Sigmoid colon (tissue), 7 donors: ENCODE results near the gene KLHL2. TPM values are rescaled to one million over a fixed set of nuclear protein-coding genes. Genes with fewer than 3 reads are reported as not detected.
"Not testable (repeated sequence)": the region's sequence is repeated elsewhere in the genome, so short reads cannot be mapped to it uniquely, and the experiment has no call there.

Experiments used
- DNase-seq: peaks from one replicate; pipeline ENCODE4 v3.0.0-alpha.2; 2019
- H3K27ac ChIP-seq, 4 donors: fragments of 200-600 bp; sonication (generic); one replicate each; pipeline ENCODE4 v1.5.1; 2016 to 2019; ENCODE audit warnings: mild to moderate bottlenecking in 1 of 4
- H3K27me3 ChIP-seq, 3 donors: fragments of 200-600 bp; sonication (generic); one replicate each; pipeline ENCODE4 v1.5.1; 2019; ENCODE audit warnings: mild to moderate bottlenecking in 1 of 3
- H3K36me3 ChIP-seq, 4 donors: fragments of 200-600 bp; sonication (generic); one replicate each; pipeline ENCODE4 v1.5.1; 2016 to 2019
- H3K4me1 ChIP-seq, 4 donors: fragments of 200-600 bp; sonication (generic); one replicate each; pipeline ENCODE4 v1.5.1; 2017 to 2019
- H3K4me3 ChIP-seq, 4 donors: fragments of 200-600 bp; sonication (generic); one replicate each; pipeline ENCODE4 v1.5.1; 2017 to 2019; ENCODE audit warnings: mild to moderate bottlenecking in 2 of 4, moderate library complexity in 1 of 4
- H3K9me3 ChIP-seq, 4 donors: fragments of 200-600 bp in 3 of 4; sonication (generic) in 3 of 4; one replicate each; pipeline versions ENCODE4 v1.5.1 to v1.6.1; 2013 to 2019
- EP300 ChIP-seq, 4 donors: sonication (generic); formaldehyde crosslinking; IDR thresholded peaks; one replicate each; pipeline ENCODE4 v1.6.1; 2017; ENCODE audit warnings: antibody characterized with exemption in 4 of 4
- POLR2A ChIP-seq, 2 donors: fragments of 450-650 bp; IDR thresholded peaks; one replicate each; pipeline ENCODE4 v1.6.1; 2016; ENCODE audit warnings: antibody characterized with exemption in 2 of 2, mild to moderate bottlenecking in 2 of 2, moderate library complexity in 2 of 2
- POLR2AphosphoS5 ChIP-seq, 4 donors: sonication (generic); formaldehyde crosslinking; IDR thresholded peaks; one replicate each; pipeline ENCODE4 v1.6.1; 2017; ENCODE audit warnings: antibody characterized with exemption in 4 of 4
- WGBS, 2 donors: extraction: QIAGEN DNeasy Blood & Tissue Kit; methylation state at CpG; one replicate each; pipeline ENCODE4 v1.1.7; 2013; 5-methylcytosine and 5-hydroxymethylcytosine counted together
- intact Hi-C: fragments of 100-400 bp; cut with DNase I; formaldehyde crosslinking; loops from one replicate; pipeline ENCODE4 v1.15.1; 2023
- polyA plus RNA-seq, 3 donors: library from polyadenylated mRNA; stranded (reverse); fragments of 200-250 nt; gene quantifications; one replicate each; pipeline ENCODE4 v1.2.3, GENCODE V29; 2013
- total RNA-seq, 4 donors: library from RNA; depleted of rRNA; stranded (reverse); fragments of >200 nt; gene quantifications; one replicate each; pipeline ENCODE4 v1.1.0, GENCODE V29; 2016
- TF ChIP-seq, protein P1 (sequence below), 4 experiments: fragments of 450-650 bp in 3 of 4; fragments of 200-600 bp in 1 of 4; IDR thresholded peaks; one replicate each; pipeline ENCODE4 v1.5.1; 2016 to 2019; ENCODE audit warnings: antibody characterized with exemption in 4 of 4, mild to moderate bottlenecking in 3 of 4, moderate library complexity in 2 of 4
- donor health status: healthy with polysubstance abuse.
- donor health status: Bipolar disorder and iron deficiency.
- donor health status: healthy.

KLHL2 gene
- total and polyA plus RNA-seq, 7 donors, result 9.2 to 25.7 (median 14.4) TPM

DNA sequence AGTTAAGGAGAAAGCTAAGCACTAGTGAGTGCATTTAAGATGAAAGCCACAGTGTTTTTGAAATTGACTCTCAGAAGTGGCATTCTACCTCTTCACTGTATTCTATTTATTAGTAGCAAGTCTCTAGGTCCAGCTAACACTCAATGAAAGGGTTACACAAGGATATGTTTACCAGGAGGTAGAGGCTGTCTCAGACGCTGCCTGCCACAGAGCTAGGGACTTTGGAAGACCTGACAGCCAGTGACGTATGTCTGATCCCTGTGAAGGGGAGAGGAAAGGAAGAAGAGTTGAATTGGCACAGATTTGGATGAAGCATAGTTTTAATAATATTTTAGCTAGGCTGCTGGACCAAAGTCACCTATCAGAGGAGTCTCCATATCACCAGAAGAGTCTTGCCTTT, 36.5 kb upstream of the KLHL2 start:
- H3K27me3 ChIP-seq, result no peaks in the 10 kb centered on the region
- no peaks in the 10 kb centered on the region for H3K36me3 ChIP-seq
- TF ChIP-seq, protein P1, sequence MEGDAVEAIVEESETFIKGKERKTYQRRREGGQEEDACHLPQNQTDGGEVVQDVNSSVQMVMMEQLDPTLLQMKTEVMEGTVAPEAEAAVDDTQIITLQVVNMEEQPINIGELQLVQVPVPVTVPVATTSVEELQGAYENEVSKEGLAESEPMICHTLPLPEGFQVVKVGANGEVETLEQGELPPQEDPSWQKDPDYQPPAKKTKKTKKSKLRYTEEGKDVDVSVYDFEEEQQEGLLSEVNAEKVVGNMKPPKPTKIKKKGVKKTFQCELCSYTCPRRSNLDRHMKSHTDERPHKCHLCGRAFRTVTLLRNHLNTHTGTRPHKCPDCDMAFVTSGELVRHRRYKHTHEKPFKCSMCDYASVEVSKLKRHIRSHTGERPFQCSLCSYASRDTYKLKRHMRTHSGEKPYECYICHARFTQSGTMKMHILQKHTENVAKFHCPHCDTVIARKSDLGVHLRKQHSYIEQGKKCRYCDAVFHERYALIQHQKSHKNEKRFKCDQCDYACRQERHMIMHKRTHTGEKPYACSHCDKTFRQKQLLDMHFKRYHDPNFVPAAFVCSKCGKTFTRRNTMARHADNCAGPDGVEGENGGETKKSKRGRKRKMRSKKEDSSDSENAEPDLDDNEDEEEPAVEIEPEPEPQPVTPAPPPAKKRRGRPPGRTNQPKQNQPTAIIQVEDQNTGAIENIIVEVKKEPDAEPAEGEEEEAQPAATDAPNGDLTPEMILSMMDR (IDR thresholded peaks at IDR 0.05), result no peak
- TF ChIP-seq POLR2AphosphoS5 (IDR thresholded peaks at IDR 0.05) (no peak), EP300 (IDR thresholded peaks at IDR 0.05) (no peak), POLR2A (IDR thresholded peaks at IDR 0.05) (no peak)
- no peak for DNase-seq
- 37 to 60% methylated on average over 2 of the region's 2 CpGs for WGBS, 2 donors
- no peaks in the 10 kb centered on the region for H3K9me3 ChIP-seq
- no peak overlapping the region for H3K4me3 ChIP-seq
- H3K4me1 ChIP-seq, result no peaks in the 10 kb centered on the region
- H3K27ac ChIP-seq, result no peak overlapping the region
- intact Hi-C loops, result no loop called here

DNA sequence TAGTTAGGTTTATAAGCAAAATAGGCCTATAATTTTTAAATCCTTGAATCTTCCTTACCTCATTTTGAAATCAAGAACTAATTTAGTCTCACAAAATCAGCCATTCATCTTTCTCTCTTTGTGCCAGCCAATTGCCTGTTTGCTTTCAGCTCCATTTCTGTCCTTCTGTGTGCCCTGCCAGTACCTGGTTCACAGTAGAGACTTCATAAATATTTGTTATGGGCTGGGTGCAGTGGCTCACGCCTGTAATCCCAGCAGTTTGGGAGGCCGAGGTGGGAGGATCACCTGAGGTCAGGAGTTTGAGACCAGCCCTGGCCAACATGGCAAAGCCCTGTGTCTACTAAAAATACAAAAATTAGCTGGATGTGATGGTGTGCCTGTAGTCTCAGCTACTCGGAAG, 31.9 kb upstream of the KLHL2 start:
- WGBS, 2 donors, result 85 to 92% methylated on average over 3 of the region's 3 CpGs
- H3K4me1 ChIP-seq, intact Hi-C loops, H3K27me3 ChIP-seq, H3K4me3 ChIP-seq, H3K9me3 ChIP-seq, H3K27ac ChIP-seq, DNase-seq, H3K36me3 ChIP-seq: not testable (repeated sequence)

DNA sequence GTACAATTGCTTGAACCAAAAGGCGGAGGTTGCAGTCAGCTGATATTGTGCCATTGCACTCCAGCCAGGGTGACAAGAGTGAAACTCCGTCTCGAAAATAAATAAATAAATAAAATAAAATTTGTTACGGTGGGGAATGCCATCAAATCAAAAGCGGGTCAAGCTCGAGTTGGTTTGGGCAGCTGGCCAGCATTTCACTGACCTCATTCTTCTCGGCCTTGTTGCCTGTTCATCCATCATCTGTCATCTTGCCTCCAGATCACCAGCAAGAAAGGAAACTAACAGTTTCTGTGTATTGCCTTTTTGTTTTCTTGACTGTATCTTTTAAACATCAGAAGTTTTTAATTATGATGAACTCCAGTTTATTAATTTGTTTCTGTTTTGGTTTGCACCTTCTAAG, 31.5 kb upstream of the KLHL2 start:
- H3K4me1 ChIP-seq, result no peaks in the 10 kb centered on the region
- no peaks in the 10 kb centered on the region for H3K27me3 ChIP-seq
- no peak for DNase-seq
- no peaks in the 10 kb centered on the region for H3K36me3 ChIP-seq
- H3K9me3 ChIP-seq, result no peaks in the 10 kb centered on the region
- WGBS, 2 donors, result 79 to 85% methylated on average over 7 of the region's 7 CpGs
- TF ChIP-seq POLR2AphosphoS5 (IDR thresholded peaks at IDR 0.05) (no peak), POLR2A (IDR thresholded peaks at IDR 0.05) (no peak), EP300 (IDR thresholded peaks at IDR 0.05) (no peak)
- TF ChIP-seq, protein P1 (IDR thresholded peaks at IDR 0.05), result no peak
- intact Hi-C loops, result no loop called here
- no peak overlapping the region for H3K4me3 ChIP-seq
- H3K27ac ChIP-seq, result no peak overlapping the region

GRCh38 chr4:165177725-165178666, 29.4 kb upstream of the KLHL2 start:
- H3K9me3 ChIP-seq, result no peaks in the 10 kb centered on the region
- TF ChIP-seq EP300 (IDR thresholded peaks at IDR 0.05) (no peak), POLR2A (IDR thresholded peaks at IDR 0.05) (no peak)
- H3K36me3 ChIP-seq, result no peaks in the 10 kb centered on the region
- intact Hi-C loops, result no loop called here
- DNase-seq, result no peak
- WGBS, 2 donors, result 39 to 62% methylated on average over 3 of the region's 3 CpGs
- H3K4me1 ChIP-seq, result no peaks in the 10 kb centered on the region
- H3K4me3 ChIP-seq, result no peak overlapping the region
- H3K27me3 ChIP-seq, result no peaks in the 10 kb centered on the region
- H3K27ac ChIP-seq, result no peak overlapping the region

DNA sequence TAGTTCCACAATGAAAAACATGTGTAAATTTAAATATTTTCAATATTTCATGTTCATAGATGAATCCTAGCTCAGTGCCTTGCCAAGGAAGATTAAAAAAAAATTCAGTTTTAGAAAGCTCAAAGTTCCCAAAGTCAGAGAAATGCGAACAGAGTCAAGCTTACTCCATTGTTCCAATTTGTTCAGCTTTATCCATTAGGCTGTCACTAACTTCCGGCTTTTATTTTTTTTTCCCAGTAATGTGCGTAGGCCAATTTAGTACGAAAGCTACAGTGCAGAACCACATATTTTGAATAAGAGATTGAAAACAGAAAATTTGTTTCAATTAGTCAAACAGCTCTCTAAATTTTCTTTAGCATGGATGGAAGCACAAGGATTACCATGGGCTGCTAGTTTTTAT, 23.1 kb upstream of the KLHL2 start:
- no peaks in the 10 kb centered on the region for H3K4me1 ChIP-seq
- no peak for DNase-seq
- intact Hi-C loops, result no loop called here
- no peaks in the 10 kb centered on the region for H3K9me3 ChIP-seq
- H3K36me3 ChIP-seq, result no peaks in the 10 kb centered on the region
- WGBS, 2 donors, result 91 to 93% methylated on average over 4 of the region's 4 CpGs
- no peak for TF ChIP-seq POLR2AphosphoS5 (IDR thresholded peaks at IDR 0.05)
- TF ChIP-seq, protein P1 (IDR thresholded peaks at IDR 0.05), result no peak
- TF ChIP-seq EP300 (IDR thresholded peaks at IDR 0.05), result no peak
- no peak for TF ChIP-seq POLR2A (IDR thresholded peaks at IDR 0.05)
- no peak overlapping the region for H3K4me3 ChIP-seq
- no peaks in the 10 kb centered on the region for H3K27me3 ChIP-seq
- no peak overlapping the region for H3K27ac ChIP-seq

DNA sequence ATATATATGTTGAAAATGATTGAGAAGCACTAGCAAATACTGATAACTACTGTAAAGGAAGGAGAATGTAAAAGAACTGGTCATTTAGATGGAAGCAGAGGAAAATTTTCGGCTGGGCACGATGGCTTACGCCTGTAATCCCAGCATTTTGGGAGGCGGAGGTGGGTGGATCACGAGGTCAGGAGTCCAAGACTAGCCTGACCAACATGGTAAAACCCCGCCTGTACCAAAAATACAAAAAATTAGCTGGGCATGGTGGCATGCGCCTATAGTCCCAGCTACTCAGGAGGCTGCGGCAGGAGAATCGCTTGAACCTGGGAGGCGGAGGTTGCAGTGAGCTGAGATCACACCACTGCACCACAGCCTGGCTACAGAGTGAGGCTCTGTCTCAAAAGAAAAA, 22.4 kb upstream of the KLHL2 start:
- H3K9me3 ChIP-seq, intact Hi-C loops, H3K36me3 ChIP-seq, DNase-seq, H3K27ac ChIP-seq, H3K4me1 ChIP-seq, H3K4me3 ChIP-seq, H3K27me3 ChIP-seq: not testable (repeated sequence)
- WGBS, 2 donors, result 89 to 96% methylated on average over 10 of the region's 10 CpGs
